Measurements from ENCODE around the gene FNDC3B. TPM values are rescaled to one million over a fixed set of nuclear protein-coding genes. Genes with fewer than 3 reads are reported as not detected.

The FNDC3B gene
- total RNA-seq, 1 experiment from 2014 or later: 173 TPM

- no peaks in the 10 kb centered on the region for H3K27me3 ChIP-seq (ENCODE audit: control insufficient read depth, insufficient read depth, low read length)
- H3K36me3 ChIP-seq (ENCODE audit: control insufficient read depth, insufficient read depth, low read length): no peaks in the 10 kb centered on the region
- peaks cover 93% of the 10 kb centered on the region for H3K4me1 ChIP-seq (ENCODE audit: control insufficient read depth, insufficient read depth, low read length)
- BruUV-seq (replicated peaks): no TSS peak
- no peak for DNase-seq (ENCODE audit: low read depth, low spot score)
- H3K4me3 ChIP-seq (ENCODE audit: low read depth in 2 of 2, low read length in 2 of 2): no peak overlapping the region
- in situ Hi-C loops (cut with HindIII; ENCODE audit: low pct_unique_long_range_greater_than_20kb, low sequenced_read_pairs) (no loop called here), intact Hi-C loops (cut with micrococcal nuclease; ENCODE audit: unreplicated experiment) (no loop called here)
- peak; percentile 37; the same call in 1 of the 2 replicates for ATAC-seq
- no peaks in the 10 kb centered on the region for H3K9me3 ChIP-seq (ENCODE audit: control insufficient read depth, insufficient read depth, low read depth, low read length)
- ChIA-PET CTCF (no interaction called here), POLR2A (no interaction called here)
- TF ChIP-seq TCF7L2 (IDR thresholded peaks at IDR 0.05; ENCODE audit: low read depth, low read length) (0 out of 2 replicates have a peak, but pooled peaks have one; percentile 23), SIN3A (IDR thresholded peaks at IDR 0.05; ENCODE audit: borderline replicate concordance, insufficient read depth, low read depth, low read length) (no peak)
- H3K27ac ChIP-seq (ENCODE audit: low read length): peak overlapping the region; percentile 71
These were observed 59.5 kb downstream of the FNDC3B start for GRCh38 chr3:172098698-172099494.

- DNase-seq (ENCODE audit: low read depth, low spot score) (no peak), ATAC-seq (no peak)
- H3K4me1 ChIP-seq (ENCODE audit: control insufficient read depth, insufficient read depth, low read length): peaks cover 98% of the 10 kb centered on the region
- peak overlapping the region; percentile 71 for H3K27ac ChIP-seq (ENCODE audit: low read length)
- intact Hi-C loops (cut with micrococcal nuclease; ENCODE audit: unreplicated experiment): no loop called here
- POLR2A ChIA-PET: no interaction called here
- CTCF ChIA-PET: no interaction called here
- in situ Hi-C loops (cut with HindIII; ENCODE audit: low pct_unique_long_range_greater_than_20kb, low sequenced_read_pairs): no loop called here
- H3K36me3 ChIP-seq (ENCODE audit: control insufficient read depth, insufficient read depth, low read length): no peaks in the 10 kb centered on the region
- no TSS peak for BruUV-seq (replicated peaks)
- no peaks in the 10 kb centered on the region for H3K9me3 ChIP-seq (ENCODE audit: control insufficient read depth, insufficient read depth, low read depth, low read length)
- TF ChIP-seq SIN3A (IDR thresholded peaks at IDR 0.05; ENCODE audit: borderline replicate concordance, insufficient read depth, low read depth, low read length) (no peak), POLR2AphosphoS5 (IDR thresholded peaks at IDR 0.05; ENCODE audit: low read depth, low read length) (no peak), REST (IDR thresholded peaks at IDR 0.05; ENCODE audit: insufficient read depth in 1 of 2, low read depth in 2 of 2, low read length in 1 of 2) (no peak), TCF7L2 (IDR thresholded peaks at IDR 0.05; ENCODE audit: low read depth, low read length) (no peak), CTCF (IDR thresholded peaks at IDR 0.05) (no peak)
- no peak overlapping the region for H3K4me3 ChIP-seq (ENCODE audit: low read depth in 2 of 2, low read length in 2 of 2)
- H3K27me3 ChIP-seq (ENCODE audit: control insufficient read depth, insufficient read depth, low read length): no peaks in the 10 kb centered on the region
These were observed 60.1 kb downstream of the FNDC3B start for GRCh38 chr3:172099495-172099808.

GRCh38 chr3:172100482-172100881, 61.1 kb downstream of the FNDC3B start:
- ATAC-seq (no peak), DNase-seq (ENCODE audit: low read depth, low spot score) (no peak)
- no peak overlapping the region for H3K4me3 ChIP-seq (ENCODE audit: low read depth in 2 of 2, low read length in 2 of 2)
- H3K36me3 ChIP-seq (ENCODE audit: control insufficient read depth, insufficient read depth, low read length): no peaks in the 10 kb centered on the region
- no TSS peak for BruUV-seq (replicated peaks)
- POLR2A ChIA-PET: no interaction called here
- TF ChIP-seq POLR2AphosphoS5 (IDR thresholded peaks at IDR 0.05; ENCODE audit: low read depth, low read length) (no peak), SIN3A (IDR thresholded peaks at IDR 0.05; ENCODE audit: borderline replicate concordance, insufficient read depth, low read depth, low read length) (no peak), REST (IDR thresholded peaks at IDR 0.05; ENCODE audit: insufficient read depth in 1 of 2, low read depth in 2 of 2, low read length in 1 of 2) (no peak), CTCF (IDR thresholded peaks at IDR 0.05) (no peak), TCF7L2 (IDR thresholded peaks at IDR 0.05; ENCODE audit: low read depth, low read length) (no peak)
- CTCF ChIA-PET: no interaction called here
- no peaks in the 10 kb centered on the region for H3K9me3 ChIP-seq (ENCODE audit: control insufficient read depth, insufficient read depth, low read depth, low read length)
- H3K4me1 ChIP-seq (ENCODE audit: control insufficient read depth, insufficient read depth, low read length): peaks cover 99% of the 10 kb centered on the region
- H3K27ac ChIP-seq (ENCODE audit: low read length): no peak overlapping the region
- H3K27me3 ChIP-seq (ENCODE audit: control insufficient read depth, insufficient read depth, low read length): no peaks in the 10 kb centered on the region
- in situ Hi-C loops (cut with HindIII; ENCODE audit: low pct_unique_long_range_greater_than_20kb, low sequenced_read_pairs): no loop called here
- intact Hi-C loops (cut with micrococcal nuclease; ENCODE audit: unreplicated experiment): no loop called here
